ENCODE results near the gene IDE.
"Not testable (repeated sequence)": the region's sequence is repeated elsewhere in the genome, so short reads cannot be mapped to it uniquely, and the experiment has no call there.

The IDE gene

GRCh38 chr10:92418891-92419290 lies 155.0 kb downstream of the IDE start:
- DNase-seq = no peak

GRCh38 chr10:92418221-92418620 lies 155.7 kb downstream of the IDE start:
- DNase-seq = no peak

- no peak for DNase-seq
Measured at GRCh38 chr10:92413519-92413918, 160.4 kb downstream of the IDE start.

- no peak for DNase-seq
Measured at GRCh38 chr10:92413011-92413410, 160.9 kb downstream of the IDE start.

- no peak for DNase-seq
Measured at GRCh38 chr10:92411406-92411805, 162.5 kb downstream of the IDE start.

- no peak for DNase-seq
Measured at GRCh38 chr10:92410501-92410900, 163.4 kb downstream of the IDE start.

- no peak for DNase-seq
Measured at GRCh38 chr10:92408017-92408361, 165.9 kb downstream of the IDE start.

GRCh38 chr10:92407305-92408016 lies 166.4 kb downstream of the IDE start:
- no peak for DNase-seq

GRCh38 chr10:92405419-92405924 lies 168.4 kb downstream of the IDE start:
- no peak for DNase-seq

- no peak for DNase-seq
Measured at GRCh38 chr10:92404612-92405418, 169.1 kb downstream of the IDE start.

- not testable (repeated sequence) for DNase-seq
Measured at GRCh38 chr10:92402234-92402633, 171.7 kb downstream of the IDE start.
